ENCODE results near the gene CALML6. TPM values are rescaled to one million over a fixed set of nuclear protein-coding genes. Genes with fewer than 3 reads are reported as not detected.

CALML6 gene
- total RNA-seq, 2 donors from 2014 or later = 0.34 to 0.50 TPM

- ATAC-seq (no peak), DNase-seq (no peak)
- intact Hi-C loops (cut with DNase I, micrococcal nuclease) = no loop called here
These were observed 41.8 kb downstream of the CALML6 start for GRCh38 chr1:1956586-1957532.

- ATAC-seq (no peak), DNase-seq (no peak)
- intact Hi-C loops (cut with DNase I, micrococcal nuclease) = no loop called here
These were observed 42.5 kb downstream of the CALML6 start for GRCh38 chr1:1957533-1957961.

GRCh38 chr1:1958071-1958541, 43.0 kb downstream of the CALML6 start:
- DNase-seq (no peak), ATAC-seq (no peak)
- intact Hi-C loops (cut with DNase I, micrococcal nuclease) = no loop called here

- intact Hi-C loops (cut with DNase I, micrococcal nuclease) = no loop called here
- ATAC-seq = no peak
- DNase-seq = no peak
These were observed 44.4 kb downstream of the CALML6 start for GRCh38 chr1:1959459-1959839.

GRCh38 chr1:1959840-1960479, 44.9 kb downstream of the CALML6 start:
- DNase-seq (peak; percentile 60 to 86), ATAC-seq (peak; percentile 96)
- intact Hi-C loops (cut with DNase I, micrococcal nuclease) = loop anchor here in 1 of 2 donors (10.0 kb wide), 1 partner anchor 75 kb away; no protein-coding TSS in a partner anchor

- DNase-seq = no peak
- intact Hi-C loops (cut with DNase I, micrococcal nuclease) = loop anchor here in 1 of 2 donors (10.0 kb wide), 1 partner anchor 74 kb away; no protein-coding TSS in a partner anchor
- ATAC-seq = no peak
These were observed 45.6 kb downstream of the CALML6 start for GRCh38 chr1:1960480-1961196.

- intact Hi-C loops (cut with DNase I, micrococcal nuclease) = loop anchor here in 1 of 2 donors (10.0 kb wide), 1 partner anchor 72 kb away; no protein-coding TSS in a partner anchor
- ATAC-seq (no peak), DNase-seq (no peak)
These were observed 47.7 kb downstream of the CALML6 start for GRCh38 chr1:1962752-1963151.

GRCh38 chr1:1963570-1963969, 48.5 kb downstream of the CALML6 start:
- intact Hi-C loops (cut with DNase I, micrococcal nuclease) = loop anchor here in 1 of 2 donors (10.0 kb wide), 1 partner anchor 71 kb away; no protein-coding TSS in a partner anchor
- no peak for ATAC-seq
- DNase-seq = no peak

GRCh38 chr1:1964811-1965210, 49.8 kb downstream of the CALML6 start:
- no peak for DNase-seq
- intact Hi-C loops (cut with DNase I, micrococcal nuclease) = loop anchor here in 1 of 2 donors (10.0 kb wide), 1 partner anchor 70 kb away; no protein-coding TSS in a partner anchor
- no peak for ATAC-seq

GRCh38 chr1:1965546-1965945, 50.5 kb downstream of the CALML6 start:
- ATAC-seq = no peak

GRCh38 chr1:1966071-1966740, 51.1 kb downstream of the CALML6 start:
- no peak for ATAC-seq
- intact Hi-C loops (cut with DNase I, micrococcal nuclease) = loop anchor here in 1 of 2 donors (10.0 kb wide), 1 partner anchor 69 kb away; no protein-coding TSS in a partner anchor

More at GRCh38 chr1:1965546-1965945, 50.5 kb downstream of the CALML6 start:
- DNase-seq = no peak
- intact Hi-C loops (cut with DNase I, micrococcal nuclease) = loop anchor here in 1 of 2 donors (10.0 kb wide), 1 partner anchor 69 kb away; no protein-coding TSS in a partner anchor

More at GRCh38 chr1:1966071-1966740, 51.1 kb downstream of the CALML6 start:
- DNase-seq = no peak

Other genes with a start within 250 kb of the CALML6 start
- 10 to 100 TPM; 39.0 to 57.0 TPM for gene SLC35E2B, start 222.5 kb upstream of the CALML6 start, total RNA-seq
- gene CDK11A, start 190.9 kb upstream of the CALML6 start, total RNA-seq = 10 to 100 TPM; 66.4 to 72.3 TPM
- gene NADK, start 136.8 kb upstream of the CALML6 start, total RNA-seq = 100 to 1,000 TPM; 141 to 156 TPM
- gene GNB1, start 24.2 kb upstream of the CALML6 start, total RNA-seq = 100 to 1,000 TPM; 308 to 326 TPM
- gene TMEM52, start 4.0 kb downstream of the CALML6 start, total RNA-seq = 1 to 10 TPM; 4.1 to 4.3 TPM
- gene CFAP74, start 88.5 kb downstream of the CALML6 start, total RNA-seq = not detected
- gene GABRD, start 104.1 kb downstream of the CALML6 start, total RNA-seq = not detected
- 10 to 100 TPM; 60.7 to 67.8 TPM for gene PRKCZ, start 135.2 kb downstream of the CALML6 start, total RNA-seq

Measured in left colon (tissue), 2 donors.